Left lung (tissue), 10 donors: ENCODE results near the gene EOMES. TPM values are rescaled to one million over a fixed set of nuclear protein-coding genes. Genes with fewer than 3 reads are reported as not detected.
A peak's percentile ranks its signal among the peaks of the same experiment; 100 is the strongest.

Source experiments
- ATAC-seq: fragments of 200-7000 bp; cut with Tn5 transposase; one replicate; pipeline ENCODE4 v1.9.1; 2020; ENCODE audit warnings: moderate library complexity
- DNase-seq, 4 donors: peaks; one replicate each; pipeline ENCODE4 v3.0.0-alpha.2; 2013 to 2020
- H3K27ac ChIP-seq, 2 donors: fragments of 200-600 bp; sonication (generic) in 1 of 2; one replicate each; pipeline versions ENCODE4 v1.5.0 to v1.8.0; 2020 to 2021
- H3K27me3 ChIP-seq, 2 donors: fragments of 200-600 bp; sonication (generic) in 1 of 2; one replicate each; pipeline versions ENCODE4 v1.5.0 to v1.8.0; 2020 to 2021
- H3K36me3 ChIP-seq, 2 donors: fragments of 200-600 bp; sonication (generic) in 1 of 2; one replicate each; pipeline versions ENCODE4 v1.5.0 to v1.8.0; 2020 to 2021
- H3K4me1 ChIP-seq, 2 donors: fragments of 200-600 bp; one replicate each; pipeline ENCODE4 v1.8.0; 2021
- H3K4me3 ChIP-seq, 2 donors: fragments of 200-600 bp; sonication (generic) in 1 of 2; one replicate each; pipeline versions ENCODE4 v1.5.0 to v1.8.0; 2020 to 2021; ENCODE audit warnings: mild to moderate bottlenecking in 1 of 2
- H3K9me3 ChIP-seq, 2 donors: fragments of 200-600 bp; sonication (generic) in 1 of 2; one replicate each; pipeline versions ENCODE4 v1.5.0 to v1.8.0; 2020 to 2021
- intact Hi-C, 2 donors: fragments of 100-400 bp; cut with DNase I; formaldehyde crosslinking; loops; one replicate each; pipeline versions ENCODE4 v1.11.2 to v1.14.2; 2022
- polyA plus RNA-seq, 6 donors: library from polyadenylated mRNA; unstranded; fragments of 120-200 nt; gene quantifications; one replicate each; pipeline ENCODE4 v1.2.1, GENCODE V29; 2013; ENCODE audit not compliant: insufficient read length in 6 of 6
- total RNA-seq, 2 donors: library from RNA; stranded (reverse); fragmentation: NEBNext Ultra II Directional; extraction: Animal tissue kit (Norgen Biotek cat#: 25700); gene quantifications; one replicate each; pipeline ENCODE4 v1.2.1, GENCODE V29; 2021
- TF ChIP-seq, protein P1 (sequence below), 2 donors: fragments of 200-600 bp; sonication (generic) in 1 of 2; IDR thresholded peaks; one replicate each; pipeline versions ENCODE4 v1.5.0 to v1.8.0; 2021; ENCODE audit warnings: antibody characterized with exemption in 2 of 2
- donor health status: DM: no; HTN: yes; CAD: no.
- donor health status: DM: no; HTN: no; CAD: no.

EOMES gene
- total and polyA plus RNA-seq, 8 donors, result 0.21 to 0.94 (median 0.41) TPM

DNA sequence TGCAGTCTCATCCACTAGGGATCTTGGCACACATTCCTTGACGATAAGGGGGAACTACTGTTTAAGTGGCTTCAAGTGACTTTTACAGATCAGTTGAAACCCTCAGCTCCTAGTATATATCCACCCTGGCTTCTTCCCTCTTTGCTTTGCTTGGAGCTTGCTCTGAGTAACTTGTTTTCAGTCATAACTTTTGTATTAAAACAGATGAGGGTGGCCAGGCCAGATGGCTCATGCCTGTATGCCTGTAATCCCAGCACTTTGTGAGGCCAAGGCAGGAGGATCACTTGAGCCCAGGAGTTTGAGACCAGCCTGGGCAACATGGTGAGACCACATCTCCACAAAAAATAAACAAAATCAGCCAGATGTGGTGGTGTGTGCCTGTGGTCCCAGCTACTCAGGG lies 42.4 kb downstream of the EOMES start:
- DNase-seq (no peak), ATAC-seq (no peak)
- Histone ChIP-seq H3K36me3 (no peaks in the 10 kb centered on the region), H3K9me3 (no peaks in the 10 kb centered on the region), H3K27me3 (no peaks in the 10 kb centered on the region), H3K27ac (no peak overlapping the region), H3K4me3 (no peak overlapping the region), H3K4me1 (peaks cover 0 to 10% of the 10 kb centered on the region in 2 donors)
- TF ChIP-seq, protein P1, sequence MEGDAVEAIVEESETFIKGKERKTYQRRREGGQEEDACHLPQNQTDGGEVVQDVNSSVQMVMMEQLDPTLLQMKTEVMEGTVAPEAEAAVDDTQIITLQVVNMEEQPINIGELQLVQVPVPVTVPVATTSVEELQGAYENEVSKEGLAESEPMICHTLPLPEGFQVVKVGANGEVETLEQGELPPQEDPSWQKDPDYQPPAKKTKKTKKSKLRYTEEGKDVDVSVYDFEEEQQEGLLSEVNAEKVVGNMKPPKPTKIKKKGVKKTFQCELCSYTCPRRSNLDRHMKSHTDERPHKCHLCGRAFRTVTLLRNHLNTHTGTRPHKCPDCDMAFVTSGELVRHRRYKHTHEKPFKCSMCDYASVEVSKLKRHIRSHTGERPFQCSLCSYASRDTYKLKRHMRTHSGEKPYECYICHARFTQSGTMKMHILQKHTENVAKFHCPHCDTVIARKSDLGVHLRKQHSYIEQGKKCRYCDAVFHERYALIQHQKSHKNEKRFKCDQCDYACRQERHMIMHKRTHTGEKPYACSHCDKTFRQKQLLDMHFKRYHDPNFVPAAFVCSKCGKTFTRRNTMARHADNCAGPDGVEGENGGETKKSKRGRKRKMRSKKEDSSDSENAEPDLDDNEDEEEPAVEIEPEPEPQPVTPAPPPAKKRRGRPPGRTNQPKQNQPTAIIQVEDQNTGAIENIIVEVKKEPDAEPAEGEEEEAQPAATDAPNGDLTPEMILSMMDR (IDR thresholded peaks at IDR 0.05), result no peak
- intact Hi-C loops, result loop anchor here in 1 of 2 donors (10.0 kb wide), 1 partner anchor 365 kb away; no protein-coding TSS in a partner anchor

DNA sequence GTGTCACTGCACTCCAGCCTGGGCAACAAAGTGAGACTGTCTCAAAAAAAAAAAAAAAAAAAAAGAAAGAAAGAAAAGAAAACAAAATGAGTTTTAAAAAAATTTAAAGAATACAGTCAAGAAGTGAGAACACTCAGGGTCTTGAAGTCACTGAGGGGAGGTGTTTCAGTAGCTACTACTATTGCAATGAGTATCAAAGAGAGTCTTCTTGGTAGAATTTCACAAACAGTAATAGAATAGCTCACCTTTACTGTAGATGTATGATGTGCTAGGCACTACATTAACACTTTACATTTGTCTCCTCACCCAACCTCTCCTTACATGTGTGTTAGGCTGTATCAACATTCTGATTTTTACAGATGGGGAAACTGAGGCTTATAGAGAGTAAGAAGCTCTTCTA lies 43.9 kb downstream of the EOMES start:
- TF ChIP-seq, protein P1 (IDR thresholded peaks at IDR 0.05), result no peak
- ATAC-seq (no peak), DNase-seq (no peak)
- intact Hi-C loops, result no loop called here
- Histone ChIP-seq H3K27me3 (no peaks in the 10 kb centered on the region), H3K9me3 (no peaks in the 10 kb centered on the region), H3K4me3 (no peak overlapping the region), H3K36me3 (no peaks in the 10 kb centered on the region), H3K4me1 (peaks cover 0 to 10% of the 10 kb centered on the region in 2 donors), H3K27ac (no peak overlapping the region)

DNA sequence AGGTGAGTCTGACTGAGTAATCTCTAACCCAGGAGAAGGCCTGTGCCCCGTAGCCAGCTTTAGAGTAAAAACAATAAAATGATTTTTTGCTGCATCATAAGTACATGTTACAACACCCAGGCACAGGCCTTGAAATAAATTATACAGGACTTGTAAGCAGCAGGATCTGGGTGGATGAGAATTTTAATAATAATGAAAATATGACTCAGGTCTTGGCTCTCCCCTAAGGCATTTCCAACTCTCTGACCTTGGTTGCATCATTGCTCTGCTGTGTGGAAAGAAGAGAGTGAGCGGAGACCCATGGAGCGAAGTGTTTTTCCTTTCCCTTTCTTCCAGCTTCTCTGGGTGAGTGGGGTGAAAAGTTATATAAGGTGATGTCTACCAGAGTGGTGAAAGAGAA lies 44.6 kb downstream of the EOMES start:
- intact Hi-C loops, result no loop called here
- ATAC-seq, result peak; percentile 57

DNA sequence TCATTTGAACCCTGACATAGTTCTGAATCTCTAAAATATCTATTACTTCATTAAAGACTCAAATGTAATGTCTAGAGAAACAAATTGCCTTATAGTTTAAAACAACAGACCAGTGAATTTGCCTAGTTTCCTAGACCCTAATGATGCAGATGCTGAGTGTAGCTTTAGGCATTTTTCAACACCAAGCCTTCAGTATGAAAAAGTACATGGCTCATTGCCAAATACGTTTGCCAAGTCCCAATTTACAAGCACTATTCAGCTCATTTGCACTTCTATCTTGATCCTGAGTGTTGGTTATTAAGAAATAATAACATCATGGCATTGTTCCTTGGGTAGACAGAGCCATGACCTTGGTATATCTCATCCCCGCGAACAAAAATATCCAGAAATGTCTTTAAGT lies 46.8 kb downstream of the EOMES start:
- TF ChIP-seq, protein P1 (IDR thresholded peaks at IDR 0.05), result no peak
- intact Hi-C loops, result no loop called here
- Histone ChIP-seq H3K27me3 (no peaks in the 10 kb centered on the region), H3K4me3 (no peak overlapping the region), H3K27ac (no peak overlapping the region), H3K36me3 (no peaks in the 10 kb centered on the region), H3K9me3 (no peaks in the 10 kb centered on the region), H3K4me1 (no peaks in the 10 kb centered on the region)
- ATAC-seq (no peak), DNase-seq (peak in 1 of 4 donors; percentile 10)

More for the DNA sequence above, 44.6 kb downstream of the EOMES start:
- Histone ChIP-seq H3K4me3 (no peak overlapping the region), H3K4me1 (peaks cover 0 to 10% of the 10 kb centered on the region in 2 donors), H3K36me3 (no peaks in the 10 kb centered on the region), H3K27ac (no peak overlapping the region), H3K9me3 (no peaks in the 10 kb centered on the region), H3K27me3 (no peaks in the 10 kb centered on the region)
- TF ChIP-seq, protein P1 (IDR thresholded peaks at IDR 0.05), result no peak
- DNase-seq, result no peak

DNA sequence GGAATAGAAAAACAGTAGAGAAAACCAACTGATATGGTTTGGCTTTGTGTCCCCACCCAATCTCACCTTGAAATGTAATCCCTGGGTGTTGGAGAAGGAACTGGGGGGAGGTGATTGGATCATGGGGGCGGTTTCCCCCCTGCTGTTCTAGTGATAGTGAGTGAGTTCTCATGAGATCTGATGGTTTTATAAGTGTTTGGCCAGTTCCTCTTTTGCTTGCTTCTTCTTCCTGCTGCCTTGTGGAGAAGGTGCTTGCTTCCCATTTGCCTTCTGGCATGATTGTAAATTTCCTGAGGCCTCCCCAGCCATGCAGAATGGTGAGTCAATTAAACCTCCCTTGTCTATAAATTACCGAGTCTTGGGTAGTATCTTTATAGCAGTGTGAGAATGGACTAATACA lies 48.4 kb downstream of the EOMES start:
- intact Hi-C loops, result no loop called here
- ATAC-seq (no peak), DNase-seq (no peak)
- Histone ChIP-seq H3K27ac (no peak overlapping the region), H3K36me3 (no peaks in the 10 kb centered on the region), H3K4me3 (no peak overlapping the region), H3K4me1 (no peaks in the 10 kb centered on the region), H3K27me3 (no peaks in the 10 kb centered on the region), H3K9me3 (no peaks in the 10 kb centered on the region)
- TF ChIP-seq, protein P1 (IDR thresholded peaks at IDR 0.05), result no peak
